Immature natural killer cell (primary cell): ENCODE measurements around the gene BOD1L1. TPM values are rescaled to one million over a fixed set of nuclear protein-coding genes. Genes with fewer than 3 reads are reported as not detected.

Source experiments
- DNase-seq, 3 donors: peaks; one replicate each; pipeline ENCODE4 v3.0.0; 2022; ENCODE audit warnings: mixed read lengths in 1 of 3
- H3K27ac Mint-ChIP-seq, 6 donors: one replicate each; pipeline ENCODE4 v1.8.0; 2020; ENCODE audit warnings: mixed read lengths in 6 of 6, mild to moderate bottlenecking in 5 of 6, inconsistent platforms in 4 of 6, moderate library complexity in 3 of 6
- H3K27me3 Mint-ChIP-seq, 3 donors: one replicate each; pipeline ENCODE4 v1.8.0; 2020 to 2021; ENCODE audit warnings: low read depth in 3 of 3, mild to moderate bottlenecking in 3 of 3, mixed read lengths in 3 of 3, moderate library complexity in 3 of 3, inconsistent platforms in 1 of 3
- H3K36me3 Mint-ChIP-seq, 3 donors: one replicate each; pipeline ENCODE4 v1.8.0; 2020; ENCODE audit warnings: mixed read lengths in 3 of 3, inconsistent platforms in 2 of 3, mild to moderate bottlenecking in 2 of 3
- H3K4me1 Mint-ChIP-seq, 2 donors: one replicate each; pipeline ENCODE4 v1.8.0; 2020; ENCODE audit warnings: inconsistent platforms in 2 of 2, mild to moderate bottlenecking in 2 of 2, mixed read lengths in 2 of 2, moderate library complexity in 1 of 2
- H3K4me3 Mint-ChIP-seq, 5 donors: one replicate each; pipeline ENCODE4 v1.8.0; 2020; ENCODE audit warnings: mild to moderate bottlenecking in 5 of 5, mixed read lengths in 5 of 5, inconsistent platforms in 3 of 5, moderate library complexity in 3 of 5
- H3K9me3 Mint-ChIP-seq, 6 donors: one replicate each; pipeline ENCODE4 v1.8.0; 2020; ENCODE audit warnings: mild to moderate bottlenecking in 6 of 6, mixed read lengths in 6 of 6, inconsistent platforms in 4 of 6, moderate library complexity in 3 of 6
- polyA plus RNA-seq, 3 donors: library from polyadenylated mRNA; unstranded; fragments of 300-500 nt; fragmentation: Illumina TruSeq; gene quantifications; one replicate each; pipeline ENCODE4 v1.2.3, GENCODE V29; 2021

The BOD1L1 gene
- polyA plus RNA-seq, 3 donors from 2014 or later: 0.63 to 6.3 (median 1.9) TPM

DNA sequence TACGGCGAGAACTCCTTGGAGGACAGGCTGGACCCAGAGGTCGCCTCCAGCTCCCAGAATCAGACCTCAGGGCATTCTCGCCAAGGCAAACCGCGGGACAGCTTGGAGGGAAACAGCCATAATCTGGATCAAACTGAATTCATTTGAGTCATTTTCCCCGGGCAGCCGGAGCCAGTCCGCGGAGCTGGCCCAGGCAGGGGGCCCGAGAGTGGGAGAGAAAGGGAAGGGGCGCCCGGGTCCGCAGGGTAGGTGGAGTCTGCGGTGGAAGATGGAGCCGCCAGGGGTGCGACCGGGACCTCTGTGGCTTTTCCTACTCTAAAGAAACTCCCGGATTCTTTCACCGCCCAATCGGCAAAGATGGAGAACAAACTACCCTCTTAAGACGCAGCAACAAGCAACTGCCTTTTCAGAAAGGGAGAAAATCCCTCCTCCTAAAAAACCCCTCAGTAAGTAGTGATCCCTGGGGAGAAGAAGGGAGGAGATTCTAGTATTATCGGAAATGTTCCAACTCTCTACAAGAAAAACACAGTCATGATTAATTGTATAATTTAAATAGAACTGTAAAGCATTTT lies 88.4 kb downstream of the BOD1L1 start:
- peaks cover 16 to 42% of the 10 kb centered on the region in 2 donors for H3K4me1 Mint-ChIP-seq
- DNase-seq: no peak
- peak overlapping the region in 1 of 6 donors; percentile 58 for H3K27ac Mint-ChIP-seq
- H3K4me3 Mint-ChIP-seq: peak overlapping the region in 2 of 5 donors; percentile 3 to 27
- H3K36me3 Mint-ChIP-seq: peaks cover 0 to 7% (median 3%) of the 10 kb centered on the region in 3 donors
- peaks cover 8 to 41% (median 14%) of the 10 kb centered on the region in 6 donors for H3K9me3 Mint-ChIP-seq
- peaks cover 47 to 79% (median 78%) of the 10 kb centered on the region in 3 donors for H3K27me3 Mint-ChIP-seq

DNA sequence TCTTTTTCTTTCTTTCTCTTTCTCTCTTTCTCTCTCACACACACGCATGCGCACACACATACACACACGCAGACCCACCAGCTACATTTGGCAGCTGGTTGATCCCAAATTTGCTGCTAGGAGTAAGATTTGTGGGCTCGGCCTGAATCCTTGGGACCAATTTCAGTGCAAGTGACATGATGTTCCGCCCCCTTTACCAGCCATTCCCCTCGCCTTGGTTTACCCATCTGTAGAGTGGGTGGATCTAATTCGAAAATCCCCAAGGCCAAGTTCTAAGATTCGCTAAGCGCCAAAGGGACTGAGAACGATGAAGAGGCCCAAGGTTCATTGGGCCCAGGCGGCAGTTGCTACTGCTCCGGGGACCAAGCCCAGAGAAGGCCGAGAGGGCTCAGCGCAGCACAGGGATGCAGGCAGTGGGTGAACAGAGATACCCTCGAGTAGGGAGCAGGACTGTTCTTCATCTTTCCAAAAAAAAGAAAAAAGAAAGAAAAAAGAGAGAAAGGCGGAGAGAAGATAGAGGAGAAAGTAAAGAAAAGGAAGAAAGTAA lies 89.0 kb downstream of the BOD1L1 start:
- Mint-ChIP-seq H3K27me3 (peaks cover 53 to 83% (median 82%) of the 10 kb centered on the region in 3 donors), H3K36me3 (peaks cover 0 to 7% (median 6%) of the 10 kb centered on the region in 3 donors), H3K9me3 (peaks cover 10 to 47% (median 16%) of the 10 kb centered on the region in 6 donors)

DNA sequence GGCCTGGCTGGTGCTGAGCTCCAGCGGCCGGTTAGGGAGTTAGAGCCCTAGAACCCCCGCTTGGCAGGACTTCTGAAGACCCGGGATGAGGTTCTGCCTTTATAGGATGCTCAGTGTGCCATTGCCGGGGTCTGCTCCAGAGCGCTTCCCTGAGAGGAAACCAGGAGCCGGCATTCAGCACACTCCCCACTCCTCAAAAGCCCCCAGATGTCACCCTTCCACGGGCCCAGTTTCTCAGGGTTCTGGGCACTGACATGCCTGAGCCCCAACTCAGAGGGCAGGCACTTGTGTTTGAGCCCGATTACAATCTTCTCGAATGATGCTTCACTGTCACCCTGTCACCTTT lies 89.7 kb downstream of the BOD1L1 start:
- Mint-ChIP-seq H3K4me3 (peak overlapping the region in 1 of 5 donors; percentile 65), H3K27ac (no peak overlapping the region), H3K27me3 (peaks cover 51 to 80% (median 77%) of the 10 kb centered on the region in 3 donors), H3K9me3 (peaks cover 10 to 47% (median 16%) of the 10 kb centered on the region in 6 donors), H3K36me3 (peaks cover 0 to 7% (median 6%) of the 10 kb centered on the region in 3 donors), H3K4me1 (peaks cover 14 to 42% of the 10 kb centered on the region in 2 donors)
- DNase-seq: no peak

More for the DNA sequence above, 89.0 kb downstream of the BOD1L1 start:
- Mint-ChIP-seq H3K27ac (peak overlapping the region in 1 of 6 donors; percentile 58), H3K4me1 (peaks cover 15 to 42% of the 10 kb centered on the region in 2 donors), H3K4me3 (peak overlapping the region in 2 of 5 donors; percentile 27 to 65)
- DNase-seq: no peak

- H3K9me3 Mint-ChIP-seq: peaks cover 10 to 47% (median 16%) of the 10 kb centered on the region in 6 donors
- peaks cover 0 to 7% (median 6%) of the 10 kb centered on the region in 3 donors for H3K36me3 Mint-ChIP-seq
- peaks cover 14 to 42% of the 10 kb centered on the region in 2 donors for H3K4me1 Mint-ChIP-seq
- H3K4me3 Mint-ChIP-seq: peak overlapping the region in 1 of 5 donors; percentile 40
- peaks cover 53 to 85% (median 73%) of the 10 kb centered on the region in 3 donors for H3K27me3 Mint-ChIP-seq
- peak overlapping the region in 1 of 6 donors; percentile 13 for H3K27ac Mint-ChIP-seq
- DNase-seq: no peak
These were observed 90.3 kb downstream of the BOD1L1 start for GRCh38 chr4:13537011-13537831.

DNA sequence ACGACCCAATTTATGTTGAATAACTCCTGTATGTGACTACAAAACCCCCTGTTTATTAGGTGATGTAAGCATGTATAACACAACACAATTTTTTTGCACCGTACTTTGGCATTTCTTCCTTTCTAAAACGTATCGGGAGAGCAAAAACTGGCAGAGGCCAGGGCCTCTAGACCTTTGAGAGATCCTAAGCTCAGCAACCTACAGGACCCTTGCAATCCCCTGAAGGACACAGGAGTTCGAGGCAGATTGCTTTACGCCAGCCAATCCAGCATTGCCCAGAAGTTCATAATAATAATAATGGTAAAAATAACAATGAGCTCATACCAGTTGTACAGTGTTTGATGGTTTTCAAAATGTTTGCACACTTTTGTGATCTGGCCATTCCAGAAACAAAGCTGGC lies 90.9 kb downstream of the BOD1L1 start:
- no peak for DNase-seq
- peak overlapping the region in 1 of 5 donors; percentile 40 for H3K4me3 Mint-ChIP-seq
- H3K9me3 Mint-ChIP-seq: peaks cover 10 to 49% (median 16%) of the 10 kb centered on the region in 6 donors
- H3K4me1 Mint-ChIP-seq: peaks cover 14 to 44% of the 10 kb centered on the region in 2 donors
- H3K27ac Mint-ChIP-seq: peak overlapping the region in 1 of 6 donors; percentile 13
- H3K36me3 Mint-ChIP-seq: peaks cover 0 to 7% (median 6%) of the 10 kb centered on the region in 3 donors
- peaks cover 53 to 83% (median 78%) of the 10 kb centered on the region in 3 donors for H3K27me3 Mint-ChIP-seq

DNA sequence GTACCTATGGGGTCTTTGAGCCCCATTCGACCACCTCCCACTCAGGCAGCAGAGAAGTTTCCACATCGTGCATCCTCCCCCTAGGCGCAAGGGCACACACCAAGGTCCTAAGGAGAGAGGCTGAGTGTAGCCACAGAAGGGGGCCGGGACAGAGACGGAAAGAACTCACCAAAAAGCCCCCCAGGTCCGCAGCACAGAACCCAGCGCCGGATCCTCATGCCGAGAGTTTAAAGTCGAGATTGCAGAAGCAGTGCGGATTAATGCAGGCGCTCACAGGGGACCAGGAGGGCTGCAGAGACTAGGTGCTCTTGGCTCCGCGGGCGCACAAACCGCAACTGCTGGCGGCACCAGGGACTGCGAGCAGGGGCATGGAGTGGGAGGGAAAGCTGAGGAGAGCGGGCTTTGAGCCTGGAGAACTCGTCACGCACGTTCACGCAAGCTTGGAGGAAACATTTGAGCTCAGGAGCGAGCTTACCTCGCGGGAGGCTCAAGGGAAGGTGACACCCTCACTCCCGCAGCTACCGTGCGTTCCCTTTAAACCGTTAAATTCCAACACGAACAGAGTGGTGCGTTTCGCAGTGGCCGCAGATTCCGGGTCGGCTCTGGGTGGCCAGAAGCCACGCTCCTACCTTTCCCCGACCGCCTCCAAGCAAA lies 91.7 kb downstream of the BOD1L1 start:
- peak overlapping the region in 1 of 5 donors; percentile 27 for H3K4me3 Mint-ChIP-seq
- DNase-seq: no peak
- H3K9me3 Mint-ChIP-seq: peaks cover 10 to 57% (median 18%) of the 10 kb centered on the region in 6 donors
- peaks cover 18 to 50% of the 10 kb centered on the region in 2 donors for H3K4me1 Mint-ChIP-seq
- H3K27ac Mint-ChIP-seq: no peak overlapping the region
- peaks cover 55 to 85% (median 79%) of the 10 kb centered on the region in 3 donors for H3K27me3 Mint-ChIP-seq
- peaks cover 0 to 7% (median 6%) of the 10 kb centered on the region in 3 donors for H3K36me3 Mint-ChIP-seq

DNA sequence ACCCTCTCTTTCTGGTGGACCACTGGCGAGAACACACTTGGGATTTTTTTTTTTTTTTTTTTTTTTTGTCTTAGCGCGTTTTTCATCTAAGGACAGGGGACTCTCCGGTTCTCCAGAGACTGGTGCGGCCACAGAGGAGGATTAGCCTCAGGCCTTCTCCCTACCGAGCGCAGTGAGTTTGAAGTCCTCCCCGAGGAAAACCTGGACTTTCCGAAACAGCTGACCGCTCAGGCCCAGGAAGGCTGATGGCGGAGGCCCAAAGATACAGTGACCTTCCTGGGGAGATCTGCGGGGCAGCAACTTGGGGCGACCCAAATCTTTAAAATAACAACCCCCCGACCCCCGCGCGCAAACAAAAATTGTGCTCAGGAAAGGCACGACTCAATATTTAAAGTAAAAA lies 92.4 kb downstream of the BOD1L1 start:
- Mint-ChIP-seq H3K4me3 (no peak overlapping the region), H3K36me3 (peaks cover 0 to 7% (median 6%) of the 10 kb centered on the region in 3 donors), H3K9me3 (peaks cover 10 to 58% (median 19%) of the 10 kb centered on the region in 6 donors), H3K27ac (no peak overlapping the region), H3K4me1 (peaks cover 17 to 47% of the 10 kb centered on the region in 2 donors), H3K27me3 (peaks cover 53 to 86% (median 77%) of the 10 kb centered on the region in 3 donors)
- DNase-seq: no peak

DNA sequence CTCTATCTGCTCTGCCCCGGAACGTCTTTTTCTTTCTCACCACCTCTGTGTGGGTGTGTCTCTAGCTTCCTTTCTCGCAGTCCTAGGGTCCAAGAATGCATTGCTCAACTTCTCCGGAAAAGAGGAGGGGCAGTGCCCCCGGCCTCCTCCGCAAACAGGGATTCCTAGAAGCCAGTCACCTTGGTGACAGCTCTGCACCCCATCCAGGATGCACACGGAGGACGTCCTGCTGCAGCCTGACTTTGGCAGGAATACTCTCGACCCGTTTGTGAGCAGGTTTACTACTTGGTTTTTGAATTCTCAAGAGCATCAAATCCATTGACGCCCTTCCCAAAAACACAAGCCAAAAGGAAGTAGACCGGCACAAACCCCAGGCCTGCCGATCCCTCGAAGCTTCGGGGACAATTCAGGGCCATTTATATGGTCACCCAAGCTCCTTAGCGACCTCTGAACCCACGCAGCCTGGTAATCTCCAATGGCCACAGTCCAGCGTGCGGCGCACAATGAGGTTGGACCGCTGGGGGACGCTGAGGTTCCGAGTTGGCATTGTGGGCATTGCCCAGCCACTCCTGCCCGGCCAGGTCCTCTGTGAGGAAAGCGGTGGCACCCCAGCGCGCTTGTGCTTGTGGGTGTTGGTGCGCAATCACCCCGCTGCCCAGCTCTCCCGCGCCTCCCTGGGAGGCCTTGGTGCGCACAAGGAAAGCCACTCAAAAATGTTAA lies 93.0 kb downstream of the BOD1L1 start:
- Mint-ChIP-seq H3K4me1 (peaks cover 20 to 42% of the 10 kb centered on the region in 2 donors), H3K9me3 (peaks cover 15 to 55% (median 19%) of the 10 kb centered on the region in 6 donors), H3K4me3 (no peak overlapping the region), H3K27ac (no peak overlapping the region), H3K27me3 (peaks cover 57 to 85% (median 79%) of the 10 kb centered on the region in 3 donors), H3K36me3 (peaks cover 0 to 7% (median 6%) of the 10 kb centered on the region in 3 donors)
- no peak for DNase-seq

DNA sequence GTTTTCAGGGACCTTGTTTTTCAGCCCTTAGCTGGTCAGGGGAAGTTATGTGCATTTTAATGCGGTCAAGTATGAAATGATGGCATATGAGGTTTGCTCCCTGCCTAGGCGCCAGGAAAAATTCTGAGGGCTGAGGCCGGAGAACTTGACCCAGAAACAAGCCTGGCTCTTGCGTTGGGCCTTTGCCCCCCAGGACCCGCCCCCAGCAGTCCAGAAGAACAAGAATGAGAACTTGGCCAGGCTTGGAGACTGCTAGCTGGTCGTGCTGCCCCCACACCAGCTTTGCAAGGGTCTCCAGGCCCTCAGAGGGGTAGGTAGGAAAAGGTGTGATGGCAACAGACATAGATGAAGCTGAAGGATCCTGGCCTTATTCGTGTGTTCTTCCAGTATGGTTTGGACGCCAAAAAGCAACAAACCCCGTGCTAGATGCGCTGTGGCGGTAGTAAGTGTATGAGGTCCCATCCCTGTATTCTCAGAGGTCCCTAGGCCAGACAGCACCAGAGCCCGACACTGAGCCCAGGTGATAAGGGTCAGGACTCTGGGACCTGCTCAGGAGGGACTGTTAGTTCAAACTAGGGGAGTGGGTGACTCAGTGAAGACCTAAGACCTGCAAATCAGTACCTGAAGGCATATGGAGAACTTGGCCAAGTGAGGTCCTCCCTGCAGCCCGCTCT lies 93.7 kb downstream of the BOD1L1 start:
- no peak for DNase-seq
- peaks cover 25 to 42% of the 10 kb centered on the region in 2 donors for H3K4me1 Mint-ChIP-seq
- H3K36me3 Mint-ChIP-seq: peaks cover 2 to 7% (median 7%) of the 10 kb centered on the region in 3 donors
- H3K27me3 Mint-ChIP-seq: peaks cover 58 to 84% (median 80%) of the 10 kb centered on the region in 3 donors
- H3K27ac Mint-ChIP-seq: no peak overlapping the region
- H3K4me3 Mint-ChIP-seq: no peak overlapping the region
- peaks cover 15 to 54% (median 22%) of the 10 kb centered on the region in 6 donors for H3K9me3 Mint-ChIP-seq

DNA sequence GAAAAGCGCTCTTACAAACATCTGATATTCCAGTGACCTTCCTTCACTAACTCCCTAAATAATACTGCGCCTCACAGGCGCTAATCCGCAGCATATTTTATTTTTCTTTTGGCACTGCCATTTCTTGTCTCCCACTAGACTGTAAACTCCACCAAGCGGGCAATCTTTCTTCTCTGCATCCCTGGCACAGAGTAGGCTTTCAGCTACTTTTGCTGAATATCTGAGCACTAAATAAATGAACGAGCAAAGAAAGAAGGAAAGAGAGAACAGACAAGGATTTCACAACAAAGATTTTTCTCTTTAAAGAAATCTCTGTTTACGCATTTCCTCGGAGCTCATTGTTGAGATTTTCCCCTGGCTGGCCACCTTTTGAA lies 95.9 kb downstream of the BOD1L1 start:
- no peak overlapping the region for H3K27ac Mint-ChIP-seq
- peaks cover 3 to 11% (median 3%) of the 10 kb centered on the region in 3 donors for H3K36me3 Mint-ChIP-seq
- H3K27me3 Mint-ChIP-seq: peaks cover 52 to 84% (median 76%) of the 10 kb centered on the region in 3 donors
- DNase-seq: no peak
- no peak overlapping the region for H3K4me3 Mint-ChIP-seq
- H3K9me3 Mint-ChIP-seq: peaks cover 9 to 42% (median 20%) of the 10 kb centered on the region in 6 donors
- peaks cover 35 to 42% of the 10 kb centered on the region in 2 donors for H3K4me1 Mint-ChIP-seq

GRCh38 chr4:13530823-13531624 lies 96.5 kb downstream of the BOD1L1 start:
- Mint-ChIP-seq H3K9me3 (peaks cover 6 to 37% (median 19%) of the 10 kb centered on the region in 6 donors), H3K4me3 (peak overlapping the region in 3 of 5 donors; percentile 7 to 33 (median 10)), H3K27me3 (peaks cover 48 to 84% (median 76%) of the 10 kb centered on the region in 3 donors), H3K4me1 (peaks cover 32 to 38% of the 10 kb centered on the region in 2 donors), H3K27ac (no peak overlapping the region), H3K36me3 (peaks cover 0 to 11% (median 3%) of the 10 kb centered on the region in 3 donors)
- DNase-seq: no peak
